ENCODE data around the gene ELMO1.

The ELMO1 gene

DNA sequence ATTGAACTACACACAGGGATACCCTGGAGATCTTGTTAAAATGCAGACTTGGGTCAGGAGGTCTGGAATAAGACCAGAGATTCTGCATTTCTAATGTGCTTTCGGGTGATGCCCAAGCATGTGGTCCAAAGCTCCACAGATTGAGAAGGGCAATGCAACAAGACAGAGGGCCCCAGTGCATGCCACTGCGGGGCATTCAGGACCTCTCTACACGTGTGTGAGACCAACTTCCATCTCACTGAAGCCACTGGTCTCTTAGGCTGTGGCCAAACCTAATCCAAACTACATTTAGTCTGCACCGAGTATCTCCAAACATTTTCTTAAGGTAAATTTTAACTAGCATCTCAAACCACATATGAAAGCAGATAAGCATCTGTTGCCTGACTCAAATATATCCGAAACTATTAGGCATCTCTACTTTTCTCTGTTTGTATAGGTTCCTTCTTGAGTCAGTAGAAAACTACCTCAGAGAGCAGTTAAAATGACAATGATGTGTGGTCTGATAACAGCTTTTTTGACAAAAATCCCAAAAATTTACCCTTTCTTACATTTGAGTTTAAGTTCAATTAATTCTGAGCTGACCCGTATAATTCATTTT lies 107.5 kb downstream of the ELMO1 start:
- no peak for DNase-seq

DNA sequence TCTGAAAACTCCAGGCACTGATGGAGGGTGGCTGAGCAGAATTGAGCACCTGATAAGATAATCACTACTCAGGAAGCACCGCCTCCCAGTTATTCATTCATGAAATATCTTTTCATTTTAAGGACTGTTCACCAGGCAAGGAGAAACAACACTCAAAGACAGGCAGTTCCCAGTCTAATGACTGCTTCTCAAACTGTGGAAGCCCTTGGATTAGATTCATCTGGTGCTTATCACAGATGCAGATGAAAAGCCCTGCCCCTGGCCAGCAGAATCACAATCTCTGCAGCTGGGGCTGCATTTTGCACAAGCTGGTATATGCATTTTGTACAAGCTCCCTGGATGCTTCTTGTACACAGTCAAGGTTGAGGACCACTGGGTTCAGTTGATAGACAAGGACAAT lies 109.7 kb downstream of the ELMO1 start:
- no peak for DNase-seq

GRCh38 chr7:37337522-37337921 lies 111.1 kb downstream of the ELMO1 start:
- DNase-seq, result no peak

GRCh38 chr7:37336259-37336658 lies 112.4 kb downstream of the ELMO1 start:
- DNase-seq, result no peak

DNA sequence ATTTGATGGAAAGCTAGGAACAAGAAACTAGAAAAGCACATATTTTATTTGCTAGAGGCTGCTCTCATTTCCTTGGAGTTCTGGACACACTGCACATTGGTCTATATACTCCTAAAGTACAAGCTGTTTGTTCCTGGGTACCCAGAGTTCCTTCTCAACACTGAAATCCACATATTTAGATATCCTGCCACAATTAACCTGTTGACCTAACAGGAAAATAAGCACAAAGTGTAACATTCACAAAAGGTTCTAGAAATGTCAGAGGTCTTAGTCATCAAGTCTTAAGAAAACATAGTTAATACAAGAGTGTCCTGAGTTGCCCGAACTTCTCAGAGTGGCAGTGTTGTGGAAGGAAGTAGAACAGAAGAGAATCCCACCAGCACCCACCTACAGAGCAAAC lies 115.6 kb downstream of the ELMO1 start:
- DNase-seq, result no peak

- DNase-seq, result no peak
Measured at GRCh38 chr7:37332243-37333016, 116.2 kb downstream of the ELMO1 start.

GRCh38 chr7:37330775-37331174 lies 117.9 kb downstream of the ELMO1 start:
- no peak for DNase-seq

DNA sequence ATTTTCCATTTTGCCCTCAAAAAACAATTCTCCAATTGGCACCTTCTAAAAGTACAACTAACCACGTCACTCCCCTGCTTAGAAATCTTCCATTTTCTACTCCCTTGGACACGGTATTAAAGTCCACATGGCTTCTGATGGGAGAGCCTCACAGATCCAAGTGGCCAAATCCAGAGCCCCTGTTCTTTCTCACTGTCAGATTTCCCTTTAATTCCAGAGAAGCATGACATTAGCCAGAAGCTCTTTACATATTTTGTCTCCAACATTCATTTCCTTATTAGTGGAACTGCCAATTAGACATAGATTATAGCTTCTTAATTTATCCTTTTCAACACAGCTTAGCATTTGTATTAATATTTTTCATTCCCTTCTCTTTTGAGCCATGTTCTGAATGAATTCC lies 118.7 kb downstream of the ELMO1 start:
- no peak for DNase-seq

DNA sequence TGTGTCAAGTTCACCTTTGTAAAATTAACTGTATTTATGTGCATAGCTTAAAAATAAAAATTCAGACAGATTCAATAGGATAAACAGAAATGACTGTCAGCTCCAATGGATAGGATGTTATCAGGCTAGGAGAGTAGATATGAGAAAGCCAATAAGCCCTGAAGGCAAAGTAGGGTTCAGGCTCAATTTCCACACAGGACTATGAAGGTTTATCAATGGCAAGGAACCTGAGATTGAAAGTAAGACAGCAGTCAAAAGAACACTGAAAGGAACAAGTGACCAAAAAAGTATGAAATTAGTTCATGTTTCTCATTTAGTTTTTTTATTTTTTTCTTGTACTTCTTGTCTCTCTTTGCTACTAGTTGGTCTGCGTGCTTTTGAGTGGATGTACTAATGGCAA lies 121.4 kb downstream of the ELMO1 start:
- DNase-seq, result no peak

GRCh38 chr7:37323966-37324365 lies 124.7 kb downstream of the ELMO1 start:
- DNase-seq, result no peak

GRCh38 chr7:37322831-37323230 lies 125.8 kb downstream of the ELMO1 start:
- no peak for DNase-seq

GRCh38 chr7:37320848-37321468 lies 127.7 kb downstream of the ELMO1 start:
- DNase-seq, result no peak

- DNase-seq, result no peak
Measured at GRCh38 chr7:37320140-37320847, 128.4 kb downstream of the ELMO1 start.

GRCh38 chr7:37318541-37318940 lies 130.1 kb downstream of the ELMO1 start:
- DNase-seq, result no peak

DNA sequence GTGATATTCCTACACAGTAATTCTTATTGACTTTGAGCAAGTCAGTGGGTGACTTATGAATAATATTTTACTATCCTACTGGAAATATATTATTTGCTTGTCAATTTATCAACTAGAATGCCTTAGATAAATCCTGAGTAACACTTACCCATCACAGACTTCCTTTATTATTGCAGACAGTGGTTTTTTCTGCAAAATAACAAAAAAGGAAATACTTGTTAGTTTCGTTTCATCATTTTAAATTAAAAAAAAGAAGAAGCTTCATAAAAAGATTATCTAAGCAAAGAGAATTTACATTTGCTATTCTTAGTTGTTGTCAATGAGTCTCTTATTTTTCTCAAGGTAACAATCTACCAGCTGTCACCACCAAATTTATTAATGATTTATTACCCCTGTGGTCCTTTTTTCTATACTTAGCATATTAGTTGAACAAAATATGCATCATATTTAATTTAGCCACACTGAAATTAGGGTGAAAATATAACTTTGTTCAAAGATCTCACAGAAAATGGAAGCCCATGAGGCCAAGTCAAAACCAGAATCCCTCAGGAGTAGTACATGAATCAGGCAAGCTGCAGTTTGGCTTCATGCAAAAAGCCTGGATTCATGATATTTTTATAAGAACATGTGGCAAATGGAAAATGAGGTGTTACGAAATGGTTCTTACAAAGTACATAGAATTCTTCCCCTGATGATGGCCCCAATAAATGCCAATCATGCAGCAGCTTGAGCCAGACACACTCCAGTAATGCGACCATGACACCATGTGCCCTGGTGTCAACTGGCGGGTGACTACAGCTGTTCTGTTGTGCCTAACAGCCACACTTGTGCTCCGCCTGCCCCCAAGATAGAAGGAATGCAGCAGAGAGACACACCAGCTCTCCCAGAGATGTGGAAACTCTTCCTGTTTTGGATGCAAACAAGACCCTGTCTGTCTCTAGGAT lies 132.6 kb downstream of the ELMO1 start:
- DNase-seq, result no peak

DNA sequence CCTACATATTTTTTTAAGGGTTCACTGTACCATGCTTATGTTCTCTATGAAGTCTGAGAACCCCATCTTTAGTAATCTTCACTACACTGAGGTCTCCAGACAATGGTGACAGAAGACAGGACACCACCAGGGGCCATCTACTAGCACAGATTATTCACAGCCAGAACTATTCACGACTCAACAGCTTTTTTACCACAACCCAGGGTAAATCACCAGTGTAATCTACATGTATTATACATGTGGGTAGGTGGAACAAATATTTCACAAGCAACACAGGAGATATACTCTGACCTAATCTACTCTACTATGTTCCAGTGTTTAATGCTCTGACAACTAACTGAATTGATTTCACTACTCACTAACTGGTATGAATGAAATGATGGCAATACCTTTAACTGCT lies 136.1 kb downstream of the ELMO1 start:
- no peak for DNase-seq

DNA sequence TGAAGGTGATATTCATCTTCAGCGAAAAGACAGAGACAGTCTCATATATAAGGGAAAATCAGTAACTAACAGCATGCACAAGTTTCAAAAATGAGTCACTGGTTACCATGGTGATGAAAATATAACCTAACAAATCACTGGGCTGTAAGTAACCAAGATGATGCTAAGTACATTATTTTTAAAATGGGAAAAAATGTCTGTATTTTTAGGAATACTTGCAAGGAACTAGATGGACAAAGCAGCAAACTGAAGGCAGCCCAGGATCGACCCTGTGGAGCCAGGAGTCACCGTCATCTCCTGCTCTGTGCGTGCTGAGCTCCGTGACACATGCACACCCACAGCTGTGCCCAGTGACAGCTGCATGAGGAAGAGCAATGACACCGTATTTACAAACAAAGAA lies 137.3 kb downstream of the ELMO1 start:
- DNase-seq, result no peak

DNA sequence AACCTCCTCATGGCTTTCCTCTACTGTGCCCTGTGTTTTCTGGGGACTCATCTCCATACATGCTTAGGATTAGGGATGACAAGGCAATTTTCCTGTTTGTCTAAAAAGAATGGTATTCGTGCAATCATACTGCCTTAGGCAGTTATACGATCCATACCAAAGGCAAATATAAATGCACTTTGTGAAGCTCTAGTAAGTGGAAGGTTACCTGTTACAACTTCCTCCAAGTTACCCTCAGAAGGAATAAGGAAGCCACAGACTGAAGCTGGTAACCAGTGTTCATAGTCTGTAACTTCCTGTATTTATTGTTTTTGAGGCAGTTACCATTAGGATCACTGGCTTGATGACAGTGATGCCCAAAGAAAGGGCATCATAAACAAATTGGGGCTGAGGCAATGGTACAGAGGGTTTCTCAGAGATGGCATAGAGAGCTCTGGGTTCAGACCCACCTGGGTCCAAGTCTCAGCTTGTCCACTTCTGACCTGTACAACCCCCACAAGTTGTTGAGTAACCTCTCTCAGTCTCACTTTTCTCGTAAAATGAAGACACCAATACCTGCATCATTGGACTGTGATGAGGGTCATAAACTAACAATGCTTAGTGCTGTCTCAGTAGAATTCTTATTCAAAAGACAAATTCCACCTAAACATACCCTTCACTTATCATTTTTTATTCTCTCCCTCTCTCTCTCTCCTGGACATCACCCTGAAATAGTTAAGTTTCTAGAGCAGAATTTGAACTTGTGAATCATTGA lies 138.2 kb downstream of the ELMO1 start:
- DNase-seq, result no peak

- no peak for DNase-seq
Measured at GRCh38 chr7:37309493-37309892, 139.2 kb downstream of the ELMO1 start.

GRCh38 chr7:37304921-37305320 lies 143.7 kb downstream of the ELMO1 start:
- DNase-seq, result no peak

DNA sequence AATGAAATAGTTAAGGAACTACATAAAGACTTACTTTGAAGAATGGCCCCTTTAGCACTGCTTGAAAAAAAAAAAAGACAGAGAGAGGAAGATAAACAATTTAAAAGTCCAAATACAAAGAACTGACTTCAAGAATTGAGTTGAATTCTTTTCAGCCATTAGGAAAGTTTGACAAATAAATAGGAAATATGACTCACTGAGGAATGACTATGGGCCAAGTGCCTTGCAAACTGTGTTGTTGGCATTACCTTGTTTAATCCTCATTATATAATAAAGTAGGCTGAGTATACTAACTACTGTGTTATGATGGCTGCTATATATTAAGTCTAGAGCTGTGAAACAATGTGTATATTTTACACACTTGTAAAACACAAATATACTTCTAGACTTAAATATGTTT lies 151.1 kb downstream of the ELMO1 start:
- DNase-seq, result no peak

DNA sequence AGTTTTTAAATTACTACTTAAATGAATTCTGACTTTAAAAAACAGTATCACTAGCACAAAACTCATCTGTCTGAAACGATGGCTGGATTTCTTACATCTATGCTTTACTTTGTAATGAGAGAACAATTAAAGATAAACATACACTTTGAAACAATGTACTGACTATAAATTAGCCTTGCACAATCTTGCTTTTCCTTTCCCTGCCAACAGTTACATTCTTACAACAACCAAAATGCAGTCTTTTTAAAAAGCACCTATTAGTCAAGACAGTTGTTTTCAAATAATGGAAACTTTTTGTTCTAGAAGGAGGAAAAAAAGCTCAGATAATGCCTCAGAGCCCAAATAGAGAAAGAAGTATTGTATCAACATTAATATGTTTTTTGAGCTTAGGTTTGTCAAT lies 153.3 kb downstream of the ELMO1 start:
- DNase-seq, result no peak
